Endodermal cell (in vitro differentiated cells): ENCODE results near the gene PTPRM. TPM values are rescaled to one million over a fixed set of nuclear protein-coding genes. Genes with fewer than 3 reads are reported as not detected.

ENCODE experiments used
- DNase-seq: peaks from one replicate; pipeline ENCODE4 v3.0.0-alpha.2; 2017
- H3K27ac ChIP-seq: 2 replicates; pipeline ENCODE4 v1.5.1; 2013; ENCODE audit warnings: mild to moderate bottlenecking, low read depth, low read length, moderate library complexity
- H3K27me3 ChIP-seq: 2 replicates; pipeline ENCODE4 v1.6.1; 2013; ENCODE audit warnings: mild to moderate bottlenecking, low read length, moderate library complexity; ENCODE audit not compliant: insufficient read depth, control insufficient read depth, poor library complexity, severe bottlenecking
- H3K36me3 ChIP-seq: 2 replicates; pipeline ENCODE4 v1.7.0; 2013; ENCODE audit warnings: mild to moderate bottlenecking, low read length, moderate library complexity; ENCODE audit not compliant: control insufficient read depth, insufficient read depth
- H3K4me1 ChIP-seq: one replicate; pipeline ENCODE4 v1.7.0; 2013; ENCODE audit warnings: low read length; ENCODE audit not compliant: control insufficient read depth, insufficient read depth
- H3K4me3 ChIP-seq: 2 replicates; pipeline ENCODE4 v1.5.1; 2013; ENCODE audit warnings: mild to moderate bottlenecking, low read length, moderate library complexity
- H3K9ac ChIP-seq: 2 replicates; pipeline ENCODE4 v1.6.1; 2013; ENCODE audit warnings: mild to moderate bottlenecking, low read length, moderate library complexity; ENCODE audit not compliant: poor library complexity, severe bottlenecking; ENCODE audit errors: extremely low read depth
- H3K9me3 ChIP-seq: 2 replicates; pipeline ENCODE4 v1.6.1; 2013; ENCODE audit warnings: mild to moderate bottlenecking, low read length, moderate library complexity; ENCODE audit not compliant: control insufficient read depth
- H3K27ac Mint-ChIP-seq: 2 replicates; pipeline ENCODE4 v1.8.0; 2020; ENCODE audit warnings: mixed read lengths
- H3K27me3 Mint-ChIP-seq: 2 replicates; pipeline ENCODE4 v1.8.0; 2021; ENCODE audit warnings: mild to moderate bottlenecking, mixed read lengths; ENCODE audit not compliant: insufficient read depth
- H3K36me3 Mint-ChIP-seq: 2 replicates; pipeline ENCODE4 v1.8.0; 2020; ENCODE audit warnings: low read depth, mixed read lengths
- H3K4me1 Mint-ChIP-seq: 2 replicates; pipeline ENCODE4 v1.8.0; 2020; ENCODE audit warnings: mixed read lengths
- H3K4me3 Mint-ChIP-seq: 2 replicates; pipeline ENCODE4 v1.8.0; 2020; ENCODE audit warnings: mild to moderate bottlenecking, moderate library complexity, mixed read lengths
- H3K9me3 Mint-ChIP-seq: 2 replicates; pipeline ENCODE4 v1.8.0; 2020; ENCODE audit warnings: mild to moderate bottlenecking, mixed read lengths
- WGBS, 2 experiments: methylation state at CpG; one replicate each; pipeline versions ENCODE4 v1.1.5 to v1.1.7; 2013; ENCODE audit warnings: missing lambda C conversion rate in 2 of 2, mixed read lengths in 1 of 2; ENCODE audit not compliant: insufficient coverage in 1 of 2, insufficient read length in 1 of 2; 5-methylcytosine and 5-hydroxymethylcytosine counted together
- total RNA-seq, 2 donors: library from RNA; stranded (reverse); fragmentation: NEBNext Ultra II Directional in 1 of 2; extraction: Animal tissue kit (Norgen Biotek cat#: 25700) in 1 of 2; gene quantifications; 2 replicates in 1 of 2; 3 replicates in 1 of 2; pipeline ENCODE4 v1.2.1, GENCODE V29; 2021
- TF ChIP-seq, protein P1 (sequence below): fragments of 200-600 bp; sonication (generic); conservative IDR thresholded peaks from 2 replicates; pipeline ENCODE4 v1.5.0; 2021; ENCODE audit warnings: antibody characterized with exemption, mild to moderate bottlenecking

Gene PTPRM
- total RNA-seq, 2 donors from 2014 or later, result 47.2 to 57.6 TPM

DNA sequence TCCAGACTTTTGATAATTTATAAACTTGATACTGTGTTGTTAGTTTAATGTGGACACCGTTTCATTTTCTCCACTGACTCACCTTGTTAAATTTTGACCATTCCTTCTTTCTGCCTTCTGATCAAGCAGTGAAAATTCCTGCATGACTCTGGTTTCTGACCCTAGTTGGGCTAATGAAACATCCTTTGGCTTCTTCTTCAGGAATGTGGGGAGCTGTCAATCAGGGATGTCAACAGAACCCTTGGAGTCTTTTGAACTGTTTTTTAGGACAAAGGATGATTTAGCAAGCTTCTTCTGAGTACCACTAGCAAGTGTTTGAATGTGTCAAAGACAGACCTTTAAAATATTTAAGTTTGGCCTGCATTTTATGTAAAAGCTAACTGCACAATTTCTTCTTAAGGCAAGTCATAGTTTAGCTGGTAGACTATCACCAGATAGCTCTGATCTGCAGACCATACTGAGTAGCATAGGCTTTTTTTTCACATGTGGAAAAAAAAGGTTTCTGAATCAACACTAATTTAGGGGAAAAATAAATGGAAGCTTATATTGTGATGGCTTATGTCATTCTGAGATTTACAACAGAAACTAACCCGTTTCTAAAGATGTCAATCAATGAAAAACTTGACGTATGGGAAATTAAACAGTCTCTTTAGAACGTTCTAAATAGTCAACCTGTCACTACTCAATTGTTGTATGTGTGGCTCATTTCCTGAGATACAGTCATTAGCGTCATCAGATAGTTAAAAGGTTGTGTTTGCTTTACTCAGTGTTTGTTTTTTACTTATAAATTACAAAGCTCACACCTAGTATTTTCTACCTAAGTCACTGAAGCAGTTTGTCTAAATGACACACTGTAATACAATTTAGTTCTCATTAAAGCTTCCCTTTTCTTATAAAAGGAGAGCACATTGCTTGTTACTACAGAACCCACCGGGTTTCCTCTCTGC is 311.4 kb downstream of the PTPRM start:
- H3K9ac ChIP-seq, result no peak overlapping the region
- H3K27me3 Mint-ChIP-seq, result no peaks in the 10 kb centered on the region
- 61 to 76% methylated on average over 4 to 6 of the region's 6 CpGs for WGBS, 2 experiments

DNA sequence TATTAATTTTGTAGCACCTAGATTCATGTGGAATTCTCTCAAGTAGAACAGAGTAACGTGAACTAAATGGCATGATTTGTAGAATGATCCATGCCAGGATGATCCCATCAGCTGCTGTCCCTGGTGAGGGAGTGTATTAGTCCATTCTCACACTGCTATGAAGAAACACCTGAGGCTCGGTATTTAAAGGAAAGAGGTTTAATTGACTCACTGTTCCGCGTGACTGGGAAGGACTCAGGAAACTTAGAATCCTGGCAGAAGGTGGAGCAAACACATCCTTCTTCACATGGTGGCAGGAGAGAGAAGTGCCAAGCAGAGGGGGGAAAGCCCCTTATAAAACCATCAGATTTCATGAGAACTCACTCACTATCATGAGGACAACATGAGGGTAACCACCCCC is 312.6 kb downstream of the PTPRM start:
- no peak overlapping the region for H3K4me3 ChIP-seq
- peaks cover 12% of the 10 kb centered on the region for H3K4me1 Mint-ChIP-seq
- peaks cover 2% of the 10 kb centered on the region for H3K36me3 Mint-ChIP-seq
- TF ChIP-seq, protein P1, sequence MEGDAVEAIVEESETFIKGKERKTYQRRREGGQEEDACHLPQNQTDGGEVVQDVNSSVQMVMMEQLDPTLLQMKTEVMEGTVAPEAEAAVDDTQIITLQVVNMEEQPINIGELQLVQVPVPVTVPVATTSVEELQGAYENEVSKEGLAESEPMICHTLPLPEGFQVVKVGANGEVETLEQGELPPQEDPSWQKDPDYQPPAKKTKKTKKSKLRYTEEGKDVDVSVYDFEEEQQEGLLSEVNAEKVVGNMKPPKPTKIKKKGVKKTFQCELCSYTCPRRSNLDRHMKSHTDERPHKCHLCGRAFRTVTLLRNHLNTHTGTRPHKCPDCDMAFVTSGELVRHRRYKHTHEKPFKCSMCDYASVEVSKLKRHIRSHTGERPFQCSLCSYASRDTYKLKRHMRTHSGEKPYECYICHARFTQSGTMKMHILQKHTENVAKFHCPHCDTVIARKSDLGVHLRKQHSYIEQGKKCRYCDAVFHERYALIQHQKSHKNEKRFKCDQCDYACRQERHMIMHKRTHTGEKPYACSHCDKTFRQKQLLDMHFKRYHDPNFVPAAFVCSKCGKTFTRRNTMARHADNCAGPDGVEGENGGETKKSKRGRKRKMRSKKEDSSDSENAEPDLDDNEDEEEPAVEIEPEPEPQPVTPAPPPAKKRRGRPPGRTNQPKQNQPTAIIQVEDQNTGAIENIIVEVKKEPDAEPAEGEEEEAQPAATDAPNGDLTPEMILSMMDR, result no peak
- H3K27me3 Mint-ChIP-seq, result no peaks in the 10 kb centered on the region
- H3K27ac Mint-ChIP-seq, result no peak overlapping the region
- no peaks in the 10 kb centered on the region for H3K36me3 ChIP-seq
- no peaks in the 10 kb centered on the region for H3K4me1 ChIP-seq
- H3K27ac ChIP-seq, result no peak overlapping the region
- WGBS, 2 experiments, result 89 to 95% methylated on average over 4 of the region's 4 CpGs
- DNase-seq, result no peak
- H3K9ac ChIP-seq, result no peak overlapping the region
- no peak overlapping the region for H3K4me3 Mint-ChIP-seq
- H3K27me3 ChIP-seq, result no peaks in the 10 kb centered on the region
- no peaks in the 10 kb centered on the region for H3K9me3 Mint-ChIP-seq
- H3K9me3 ChIP-seq, result peaks cover 7% of the 10 kb centered on the region

More for the DNA sequence above, 311.4 kb downstream of the PTPRM start:
- peaks cover 2% of the 10 kb centered on the region for H3K36me3 Mint-ChIP-seq
- H3K4me1 Mint-ChIP-seq, result peaks cover 12% of the 10 kb centered on the region
- H3K27ac Mint-ChIP-seq, result no peak overlapping the region
- H3K9me3 ChIP-seq, result peaks cover 7% of the 10 kb centered on the region
- DNase-seq, result no peak
- no peaks in the 10 kb centered on the region for H3K4me1 ChIP-seq
- no peaks in the 10 kb centered on the region for H3K36me3 ChIP-seq
- no peaks in the 10 kb centered on the region for H3K27me3 ChIP-seq
- no peak overlapping the region for H3K4me3 ChIP-seq
- no peak overlapping the region for H3K4me3 Mint-ChIP-seq
- TF ChIP-seq, protein P1, result no peak
- H3K27ac ChIP-seq, result peak overlapping the region; percentile 81
- no peaks in the 10 kb centered on the region for H3K9me3 Mint-ChIP-seq

- H3K4me3 ChIP-seq, result peak overlapping the region; percentile 21
- no peak for DNase-seq
- WGBS, 2 experiments, result 88 to 94% methylated on average over 5 of the region's 5 CpGs
- H3K9me3 ChIP-seq, result no peaks in the 10 kb centered on the region
- Mint-ChIP-seq H3K4me3 (no peak overlapping the region), H3K27ac (no peak overlapping the region), H3K4me1 (peaks cover 23% of the 10 kb centered on the region), H3K36me3 (peaks cover 6% of the 10 kb centered on the region), H3K9me3 (no peaks in the 10 kb centered on the region), H3K27me3 (no peaks in the 10 kb centered on the region)
- no peak overlapping the region for H3K9ac ChIP-seq
- TF ChIP-seq, protein P1, result no peak
- peaks cover 19% of the 10 kb centered on the region for H3K4me1 ChIP-seq
- H3K27ac ChIP-seq, result no peak overlapping the region
- no peaks in the 10 kb centered on the region for H3K27me3 ChIP-seq
- peaks cover 12% of the 10 kb centered on the region for H3K36me3 ChIP-seq
Measured at GRCh38 chr18:7885865-7886264, 318.7 kb downstream of the PTPRM start.
